22Rv1 (cell line): ENCODE results near the gene RBX1.

Source experiments
- H3K27ac ChIP-seq: fragments of 450-650 bp; 2 replicates; pipeline ENCODE4 v1.5.1; 2017
- CTCF ChIP-seq: fragments of 450-650 bp; IDR thresholded peaks from 2 replicates; pipeline ENCODE4 v1.5.1; 2017; ENCODE audit warnings: mild to moderate bottlenecking
- ZFX ChIP-seq: fragments of 450-650 bp; IDR thresholded peaks from 2 replicates; pipeline ENCODE4 v1.6.1; 2017; ENCODE audit warnings: antibody characterized with exemption, borderline replicate concordance

The RBX1 gene

DNA sequence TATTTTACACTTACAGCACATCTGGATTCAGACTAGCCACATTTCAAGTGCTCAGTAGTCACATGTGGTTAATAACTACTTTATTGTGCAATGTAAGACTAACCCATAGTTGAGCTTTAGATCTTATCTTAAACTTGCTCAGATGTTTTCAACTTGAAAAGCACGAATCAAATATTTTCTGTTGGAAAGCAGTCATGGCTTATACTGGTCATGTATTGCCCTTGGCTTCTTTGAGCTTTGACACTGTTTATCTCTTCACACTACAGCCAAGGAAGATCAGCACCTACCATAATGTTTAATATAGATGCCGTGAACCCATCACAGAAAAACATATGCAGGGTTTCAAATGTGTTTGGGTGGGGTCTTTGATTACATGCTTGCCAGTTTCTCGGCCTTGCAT, 4.4 kb downstream of the RBX1 start:
- H3K27ac ChIP-seq, result no peak overlapping the region
- TF ChIP-seq CTCF, result no peak

DNA sequence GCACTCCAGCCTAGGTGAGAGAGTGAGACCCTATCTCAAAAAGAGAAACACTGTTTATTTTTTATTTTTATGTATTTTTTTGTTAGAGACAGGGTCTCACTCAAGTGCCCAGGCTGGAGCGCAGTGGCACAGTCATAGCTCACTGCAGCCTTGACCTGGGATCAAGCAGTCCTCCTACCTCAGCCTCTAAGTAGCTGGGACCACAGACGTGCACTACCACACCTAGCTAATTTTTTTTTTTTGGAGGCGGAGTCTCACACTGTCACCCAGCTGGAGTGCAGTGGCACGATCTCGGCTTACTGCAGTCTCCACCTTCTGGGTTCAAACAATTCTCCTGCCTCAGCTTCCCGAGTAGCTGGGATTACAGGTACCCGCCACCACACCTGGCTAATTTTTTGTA, 6.4 kb downstream of the RBX1 start:
- TF ChIP-seq ZFX (no peak), CTCF (no peak)
- H3K27ac ChIP-seq, result no peak overlapping the region

GRCh38 chr22:40958299-40958698, 7.1 kb downstream of the RBX1 start:
- no peak for TF ChIP-seq CTCF
- no peak for TF ChIP-seq ZFX
- H3K27ac ChIP-seq, result no peak overlapping the region

DNA sequence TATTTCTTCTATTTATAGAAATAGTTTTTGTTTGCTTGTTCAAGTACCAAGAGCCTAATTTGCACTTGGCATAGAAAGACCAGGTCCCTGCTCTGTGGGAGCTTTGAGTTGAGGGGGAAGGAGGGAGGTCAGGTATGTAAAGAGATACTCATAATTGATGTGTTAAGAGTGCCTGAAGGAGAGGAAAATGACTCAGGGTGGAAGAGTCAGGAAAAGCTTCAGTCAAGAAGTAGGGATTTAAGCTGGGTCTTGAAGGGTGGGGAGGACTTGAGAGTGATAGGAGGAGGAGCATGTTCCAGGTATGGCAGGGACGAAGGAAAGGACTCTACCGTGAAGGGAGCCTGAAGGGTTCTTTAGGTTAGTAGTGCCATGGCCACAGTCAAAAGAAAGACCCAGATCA, 9.0 kb downstream of the RBX1 start:
- no peak overlapping the region for H3K27ac ChIP-seq
- no peak for TF ChIP-seq CTCF
- no peak for TF ChIP-seq ZFX

GRCh38 chr22:40965936-40966725, 15.0 kb downstream of the RBX1 start:
- TF ChIP-seq ZFX (no peak), CTCF (no peak)
- no peak overlapping the region for H3K27ac ChIP-seq

DNA sequence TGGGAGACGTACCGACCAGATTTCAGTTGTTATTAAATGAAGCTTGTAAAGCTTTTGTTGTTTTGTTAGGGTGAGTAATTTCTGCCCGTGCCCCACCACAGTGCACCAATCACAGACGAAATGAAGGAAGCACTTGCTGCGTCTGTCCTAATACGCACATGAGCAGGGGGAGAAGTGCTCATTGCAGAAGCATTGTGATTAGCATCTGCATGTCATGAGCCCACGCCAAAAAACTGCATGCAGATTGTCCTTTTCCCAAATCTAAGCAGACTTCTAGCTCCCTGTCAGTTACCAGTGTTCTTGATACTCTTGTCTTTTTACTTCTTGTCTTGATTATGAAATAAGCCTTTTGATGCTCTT, 15.5 kb downstream of the RBX1 start:
- no peak for TF ChIP-seq CTCF
- TF ChIP-seq ZFX, result no peak
- H3K27ac ChIP-seq, result no peak overlapping the region

- no peak overlapping the region for H3K27ac ChIP-seq
- TF ChIP-seq CTCF (no peak), ZFX (no peak)
These were observed 16.1 kb downstream of the RBX1 start for GRCh38 chr22:40967111-40967760.
